ELF-1 (cell line): ENCODE measurements around the gene POPDC3.

ENCODE experiments used
- DNase-seq: peaks from one replicate; pipeline ENCODE4 v3.0.0-alpha.2; 2016; ENCODE audit warnings: low read depth, low spot score

POPDC3 gene

DNA sequence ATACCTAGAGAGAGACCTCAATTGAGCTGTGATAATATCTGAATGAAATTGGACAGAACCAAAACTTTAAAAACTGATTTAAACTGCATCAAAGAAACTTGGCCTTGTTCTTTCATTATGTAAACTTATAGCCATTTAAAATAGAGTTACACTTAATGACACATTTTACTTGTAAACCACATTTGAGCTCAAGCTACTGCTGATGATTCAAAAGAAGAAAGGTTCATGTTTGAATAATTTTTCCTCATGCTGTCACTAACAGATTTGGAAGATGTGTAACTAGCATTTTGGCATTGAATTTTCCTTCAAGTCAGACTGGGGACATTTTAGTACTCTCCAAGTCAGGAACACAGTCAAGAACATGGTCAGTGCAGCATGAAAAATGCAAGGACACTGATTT, 26.9 kb downstream of the POPDC3 start:
- no peak for DNase-seq

- DNase-seq, result no peak
Measured at GRCh38 chr6:105151644-105152043, 28.2 kb downstream of the POPDC3 start.

DNA sequence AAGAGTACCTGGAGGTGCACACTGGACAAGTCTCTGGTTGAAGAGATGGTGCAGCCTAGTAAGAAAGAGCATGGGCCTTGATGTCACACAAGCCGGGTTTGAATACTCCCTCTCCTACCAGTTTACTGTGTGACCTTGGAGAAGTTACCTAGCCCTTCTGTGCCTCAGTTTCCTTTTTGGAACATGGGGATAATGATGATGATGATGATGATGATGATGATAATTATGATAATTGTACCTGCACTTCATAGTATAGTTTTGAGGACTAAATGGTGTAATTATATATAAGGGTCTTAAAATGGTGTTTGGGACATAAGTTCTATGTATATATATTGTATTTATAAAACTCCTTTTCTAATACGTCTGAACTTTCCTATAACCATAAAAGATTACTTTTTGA, 41.7 kb downstream of the POPDC3 start:
- DNase-seq, result no peak

GRCh38 chr6:105137388-105137787, 42.4 kb downstream of the POPDC3 start:
- peak; percentile 17 for DNase-seq

DNA sequence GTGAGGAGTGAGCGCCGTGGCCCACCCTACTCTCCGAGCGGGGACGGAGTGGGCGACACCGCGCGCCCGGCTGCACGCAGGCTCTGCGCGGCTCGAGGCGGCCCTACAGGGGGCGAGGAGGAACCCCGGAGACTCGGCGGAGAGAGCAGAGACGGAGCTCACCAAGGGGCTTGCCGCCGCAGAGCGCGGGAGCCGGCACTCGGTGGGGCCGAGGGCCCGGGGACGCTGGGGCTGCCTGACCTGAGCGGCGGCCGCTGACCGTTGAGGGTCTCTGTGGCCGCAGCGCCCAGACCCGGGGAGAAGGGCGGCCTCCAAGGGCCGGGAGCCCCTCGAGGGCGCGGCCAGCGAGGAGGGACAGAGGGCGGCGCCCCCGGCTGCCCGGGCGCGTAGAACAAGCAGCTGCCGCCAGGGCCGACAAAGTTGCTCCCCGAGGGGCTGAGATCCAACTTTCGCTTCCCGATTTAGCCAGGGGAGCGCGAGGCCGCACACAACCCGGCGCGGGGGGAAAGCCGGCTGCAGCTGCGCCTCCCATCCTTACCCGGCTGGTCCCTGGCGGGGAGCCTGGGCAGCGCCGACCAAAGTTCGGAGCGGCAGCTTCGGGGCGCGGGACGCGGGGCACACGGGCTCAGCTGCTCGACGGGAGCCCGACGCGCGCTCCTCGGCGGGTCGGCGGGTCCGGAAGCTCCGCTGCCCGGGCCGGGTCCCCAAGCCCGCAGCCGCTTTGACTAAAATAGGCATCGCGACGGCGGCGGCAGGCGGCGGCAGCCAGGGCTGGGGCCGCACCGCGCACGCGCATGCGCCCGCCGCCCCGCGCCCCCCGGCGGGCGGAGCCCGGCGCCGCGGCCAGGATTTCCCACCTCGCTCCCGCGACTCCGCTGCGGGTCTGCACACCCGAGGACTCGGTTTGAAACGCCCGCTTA, 43.1 kb downstream of the POPDC3 start:
- DNase-seq, result peak; percentile 63

DNA sequence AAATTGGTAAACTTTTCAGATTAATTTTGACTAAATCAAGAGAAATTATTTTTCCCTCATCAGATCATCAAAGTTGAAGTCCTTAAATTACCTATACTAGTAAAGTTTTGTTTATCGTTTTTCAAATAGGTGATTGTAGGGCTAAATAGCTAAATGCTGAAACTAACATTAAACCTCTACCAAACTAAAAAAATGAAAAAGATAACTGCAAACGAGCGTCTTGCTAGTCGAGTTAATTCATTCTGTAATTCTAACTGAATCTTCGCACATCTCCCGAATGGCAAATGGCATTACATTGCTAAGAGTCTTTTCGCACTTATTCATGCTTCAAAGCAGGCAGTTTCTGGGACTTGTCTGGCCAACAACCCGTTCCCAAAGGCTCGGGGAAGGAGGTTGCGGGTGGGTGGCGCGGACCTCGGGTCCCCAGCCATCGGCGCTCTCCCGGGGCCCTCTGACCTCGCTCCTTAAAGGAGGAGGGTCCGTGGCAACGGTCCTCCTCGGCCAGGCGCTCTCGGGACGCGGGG, 43.8 kb downstream of the POPDC3 start:
- no peak for DNase-seq

- peak; percentile 4 for DNase-seq
Measured at GRCh38 chr6:105135056-105135455, 44.8 kb downstream of the POPDC3 start.

DNA sequence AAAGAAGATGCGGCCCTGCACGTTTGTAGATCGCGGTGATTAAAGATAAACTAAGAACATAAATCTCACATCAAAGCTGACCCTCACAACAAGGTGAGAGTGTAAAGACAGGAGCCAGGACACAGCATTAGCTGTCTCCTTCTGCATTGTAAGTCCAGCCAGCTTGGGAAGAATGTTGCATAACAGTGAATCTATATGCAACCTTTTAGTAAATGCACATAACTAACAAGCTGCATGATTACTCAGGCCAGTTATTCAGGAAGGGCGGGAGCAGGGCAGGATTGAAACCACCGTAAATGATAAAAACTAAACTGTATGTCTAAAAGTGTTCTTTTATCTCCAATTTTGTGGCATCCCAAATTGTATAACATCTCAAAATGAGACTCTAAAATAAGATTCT, 57.1 kb downstream of the POPDC3 start:
- no peak for DNase-seq

DNA sequence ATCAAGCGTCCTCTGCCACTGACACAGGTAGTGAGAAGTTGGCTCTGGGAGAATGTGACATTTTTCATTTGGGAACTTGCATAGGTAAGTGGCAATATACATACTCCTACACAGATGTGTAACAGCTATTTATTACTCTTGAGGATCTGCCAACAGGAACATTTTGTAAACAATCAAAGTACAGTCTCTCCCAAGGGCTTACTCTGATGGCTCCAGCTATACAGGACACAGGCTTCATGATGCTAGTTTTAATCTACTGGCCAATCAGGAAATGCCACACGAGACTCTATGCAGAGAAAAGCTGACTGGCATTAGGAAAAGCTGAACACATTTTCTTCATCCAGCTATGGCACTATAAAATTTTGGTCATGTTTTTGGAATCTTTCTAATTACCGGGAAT, 57.8 kb downstream of the POPDC3 start:
- no peak for DNase-seq

DNA sequence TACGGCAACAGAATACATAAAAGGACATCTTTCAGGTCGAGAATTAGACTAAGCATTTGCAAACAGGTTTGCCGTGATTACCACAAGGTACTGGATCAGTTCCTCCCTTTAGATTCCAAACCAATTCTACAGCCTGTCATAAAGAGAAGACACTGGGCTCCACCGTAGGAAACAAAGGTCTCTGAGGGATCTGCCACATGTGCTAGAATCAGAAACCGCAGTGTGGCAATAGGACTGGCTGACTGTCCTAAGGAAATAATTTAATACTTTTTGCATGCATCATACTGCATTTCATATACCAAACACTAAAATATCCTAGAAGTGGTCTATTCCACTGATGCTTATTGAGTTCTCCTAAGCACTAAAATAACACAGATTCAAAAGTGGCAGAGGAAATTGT, 59.2 kb downstream of the POPDC3 start:
- DNase-seq, result no peak

DNA sequence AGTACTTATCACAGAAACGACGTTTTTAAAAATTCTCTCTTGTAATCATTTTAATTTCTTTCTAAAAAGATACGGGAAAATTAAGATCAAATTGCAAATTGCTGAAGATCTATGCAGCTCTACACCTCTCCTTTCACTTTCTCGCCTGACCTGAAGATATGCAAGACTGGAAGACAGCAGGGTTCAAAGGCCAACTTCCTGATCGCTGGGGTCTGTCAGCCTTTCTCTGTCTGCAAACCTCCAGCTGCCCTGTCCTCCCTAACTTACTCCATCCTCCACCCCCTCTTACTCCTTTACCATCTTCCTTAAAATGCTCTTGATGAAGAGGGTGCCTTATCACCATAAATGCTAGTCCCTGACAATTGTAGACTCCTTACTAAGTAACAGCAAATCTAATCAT, 63.7 kb downstream of the POPDC3 start:
- DNase-seq, result no peak

DNA sequence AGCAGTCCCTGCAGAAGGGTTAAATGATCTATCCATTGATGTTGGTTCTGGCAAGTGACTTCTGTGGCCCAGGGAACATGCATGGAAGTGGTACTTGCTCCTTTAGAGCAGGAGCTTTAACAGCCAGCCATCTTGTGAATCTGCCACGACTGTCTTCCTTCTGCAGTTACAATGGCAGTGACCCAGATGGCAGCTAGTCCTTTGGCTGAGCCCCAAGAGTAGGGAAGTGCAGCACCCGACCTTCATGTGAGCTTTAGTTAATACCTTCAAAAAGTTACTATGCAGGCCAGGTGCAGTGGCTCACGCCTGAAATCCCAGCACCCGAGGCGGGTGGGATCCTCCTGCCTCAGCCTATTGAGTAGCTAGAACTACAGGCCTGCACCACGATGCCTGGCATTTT, 66.4 kb downstream of the POPDC3 start:
- no peak for DNase-seq

GRCh38 chr6:105112577-105112976, 67.2 kb downstream of the POPDC3 start:
- DNase-seq, result no peak

GRCh38 chr6:105111871-105112270, 67.9 kb downstream of the POPDC3 start:
- no peak for DNase-seq

- no peak for DNase-seq
Measured at GRCh38 chr6:105111105-105111504, 68.7 kb downstream of the POPDC3 start.

DNA sequence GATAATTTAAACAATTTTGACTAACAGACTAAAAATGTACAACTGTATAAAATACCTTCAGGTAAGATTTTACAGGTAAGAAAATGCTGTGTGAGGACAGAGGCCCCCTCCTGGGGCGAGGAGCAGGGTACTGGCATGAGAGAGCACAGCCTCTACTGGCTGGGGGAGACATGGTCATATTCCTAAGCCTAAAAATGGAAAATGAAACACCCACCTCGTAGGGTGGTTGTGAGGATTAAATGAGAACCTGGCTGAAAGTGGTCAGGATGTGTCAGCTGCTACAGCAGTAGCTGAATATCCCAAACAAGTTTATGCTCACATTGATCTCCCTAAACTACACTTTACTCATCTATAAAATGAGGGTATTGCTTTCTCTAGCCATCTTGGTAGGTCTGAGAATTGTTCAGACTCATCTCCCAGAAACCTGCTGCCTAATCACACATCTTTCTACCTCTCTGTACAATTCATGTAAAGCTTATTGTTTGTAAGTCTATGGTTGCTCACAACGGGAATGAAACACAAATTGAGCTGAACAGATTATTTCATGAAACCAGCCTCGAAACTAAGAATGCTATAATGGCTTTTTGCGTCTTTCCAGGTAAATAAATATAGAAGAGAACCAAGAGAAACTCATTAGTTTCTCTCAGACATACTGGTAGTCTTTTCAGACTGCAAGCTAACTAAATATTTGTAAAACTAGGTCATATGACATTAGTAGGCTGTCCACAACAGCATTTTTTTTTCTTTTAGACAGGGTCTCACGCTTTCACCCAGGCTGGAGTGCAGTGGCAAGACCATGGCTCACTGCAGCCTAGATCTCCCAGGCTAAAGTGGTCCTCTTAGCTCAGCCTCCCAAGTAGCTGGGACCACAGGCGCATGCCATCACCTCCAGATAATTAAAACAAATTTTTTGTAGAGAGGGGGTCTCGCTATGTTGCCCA, 69.6 kb downstream of the POPDC3 start:
- DNase-seq, result no peak

DNA sequence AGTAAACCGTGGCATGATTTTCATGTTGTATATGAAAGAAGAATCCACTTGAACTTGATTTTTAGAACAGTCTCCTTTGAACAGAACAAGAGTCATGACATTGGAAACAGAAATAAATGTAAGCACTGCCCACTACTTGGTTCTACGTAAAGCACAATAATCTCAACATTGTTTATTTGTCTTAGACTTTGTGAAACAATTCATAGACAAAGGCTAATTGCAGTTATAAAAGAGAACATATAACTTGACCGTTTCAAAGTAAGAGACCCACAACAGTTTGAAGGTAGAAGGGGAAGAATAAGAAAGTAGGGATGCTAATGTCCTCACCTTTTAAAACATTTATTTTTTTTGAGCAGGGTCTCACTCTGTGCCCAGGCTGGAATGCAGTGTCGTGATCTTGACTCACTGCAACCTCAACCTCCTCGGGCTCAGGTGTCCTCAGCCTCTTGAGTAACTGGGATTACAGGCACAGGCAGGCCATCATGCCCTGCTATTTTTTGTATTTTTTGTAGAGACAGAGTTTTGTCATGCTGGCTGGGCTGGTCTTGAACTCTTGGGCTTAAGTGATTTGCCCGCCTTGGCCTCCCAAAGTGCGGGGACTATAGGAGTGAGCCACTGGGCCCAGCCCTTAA, 71.1 kb downstream of the POPDC3 start:
- no peak for DNase-seq
